Measurements from ENCODE around the gene ZNF430. TPM values are rescaled to one million over a fixed set of nuclear protein-coding genes. Genes with fewer than 3 reads are reported as not detected.
A peak's percentile ranks its signal among the peaks of the same experiment; 100 is the strongest.
"Not testable (repeated sequence)": the region's sequence is repeated elsewhere in the genome, so short reads cannot be mapped to it uniquely, and the experiment has no call there.

The ZNF430 gene
- total RNA-seq, 1 experiment from 2014 or later, result 12.3 TPM

DNA sequence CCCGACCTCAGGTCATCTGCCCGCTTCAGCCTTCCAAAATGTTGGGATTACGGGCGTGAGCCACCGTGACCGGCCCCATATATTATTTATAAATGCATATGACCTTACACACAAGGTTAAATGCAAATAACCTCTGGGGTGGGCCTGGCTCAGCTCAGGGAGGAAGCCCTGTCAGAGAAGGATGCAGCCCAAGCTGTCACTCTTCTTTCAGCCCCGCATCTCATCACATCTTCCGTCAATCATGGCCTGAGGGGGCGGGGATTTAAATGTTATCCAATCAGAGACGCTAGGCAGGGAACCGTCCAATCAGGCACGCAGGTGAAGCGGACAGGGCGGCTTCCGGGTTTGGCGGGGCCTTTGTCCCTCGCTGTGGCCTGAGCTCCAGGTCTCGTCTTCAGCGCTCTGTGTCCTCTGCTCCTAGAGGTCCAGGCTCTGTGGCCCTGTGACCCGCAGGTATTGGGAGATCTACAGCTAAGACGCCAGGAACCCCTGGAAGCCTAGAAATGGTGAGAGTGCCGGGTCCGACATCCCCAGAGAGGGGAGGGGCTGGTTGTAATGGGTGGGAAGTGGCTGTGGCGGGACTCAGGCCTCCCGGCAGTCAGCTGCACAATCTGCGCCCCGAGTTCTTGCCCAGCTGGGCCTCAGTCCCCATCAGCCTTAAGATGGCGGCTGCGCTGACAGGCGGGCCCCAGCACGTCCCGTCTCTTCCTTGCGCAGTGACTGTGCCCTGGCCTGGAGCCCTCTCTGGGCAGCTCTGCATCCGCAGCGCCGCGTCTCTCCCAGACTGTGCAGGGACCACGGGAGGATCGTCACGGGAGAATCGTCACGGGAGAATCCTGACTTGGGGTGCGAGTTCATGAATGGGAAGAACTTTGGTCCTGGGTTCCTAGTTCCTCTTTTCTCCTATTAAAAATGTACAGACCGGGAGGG lies at the start of gene ZNF430 (continued):
- TF ChIP-seq ZNF532 (CRISPR knock-in tag; IDR thresholded peaks at IDR 0.05; ENCODE audit: borderline replicate concordance) (no peak), E2F5 (CRISPR knock-in tag; IDR thresholded peaks at IDR 0.05) (0 out of 2 replicates have a peak, but pooled peaks have one; percentile 34), SP1 (CRISPR knock-in tag; conservative IDR thresholded peaks at IDR 0.05) (peak; percentile 61), SMAD4 (CRISPR knock-in tag; IDR thresholded peaks at IDR 0.05) (no peak)
- TF ChIP-seq, protein P1, sequence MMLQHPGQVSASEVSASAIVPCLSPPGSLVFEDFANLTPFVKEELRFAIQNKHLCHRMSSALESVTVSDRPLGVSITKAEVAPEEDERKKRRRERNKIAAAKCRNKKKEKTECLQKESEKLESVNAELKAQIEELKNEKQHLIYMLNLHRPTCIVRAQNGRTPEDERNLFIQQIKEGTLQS (CRISPR knock-in tag; conservative IDR thresholded peaks at IDR 0.05), result no peak

GRCh38 chr19:20992788-20993187 lies 27.7 kb upstream of the ZNF430 start:
- H3K4me1 Mint-ChIP-seq; POLR2A ChIA-PET; ATAC-seq; CTCF ChIA-PET; H3K4me3 Mint-ChIP-seq; DNase-seq (ENCODE audit: low spot score); H3K27ac Mint-ChIP-seq: not testable (repeated sequence)
- Mint-ChIP-seq H3K36me3 (peaks cover 21% of the 10 kb centered on the region), H3K27me3 (ENCODE audit: low read depth) (peaks cover 20% of the 10 kb centered on the region), H3K9me3 (peaks cover 53% of the 10 kb centered on the region)
- TF ChIP-seq ZNF317 (CRISPR knock-in tag; IDR thresholded peaks at IDR 0.05; ENCODE audit: borderline replicate concordance, low read depth), result peak; percentile 94

DNA sequence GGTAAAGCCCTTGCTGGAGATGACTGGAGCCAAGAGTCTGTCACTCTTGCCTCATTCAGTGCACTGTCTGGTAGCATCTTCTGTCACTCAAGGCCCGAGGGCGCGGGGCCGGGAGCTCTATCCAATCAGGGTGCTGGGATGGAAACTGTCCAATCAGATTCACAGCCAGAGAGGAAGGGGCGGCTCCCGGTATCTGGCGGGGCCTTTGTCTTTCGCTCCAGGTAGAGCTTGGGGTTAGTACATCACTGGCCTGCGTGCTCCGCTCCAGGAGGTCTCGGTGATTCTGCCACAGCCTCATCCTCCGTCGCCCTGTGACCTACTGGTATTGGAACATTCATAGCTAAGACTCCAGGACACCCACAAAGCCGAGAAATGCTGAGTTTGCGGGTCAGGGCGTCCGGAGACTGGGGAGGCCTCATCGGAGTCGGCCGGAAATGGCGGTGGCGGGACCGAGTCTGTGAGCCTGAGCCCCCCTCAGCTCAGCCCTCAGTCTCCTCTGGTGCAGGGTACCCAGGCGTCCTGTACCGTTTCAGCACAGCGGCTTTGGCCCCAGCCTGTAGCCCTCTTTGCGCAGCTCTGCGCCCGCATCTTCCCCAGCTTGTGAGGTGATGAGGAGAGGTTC lies 20.6 kb upstream of the ZNF430 start:
- DNase-seq (ENCODE audit: low spot score) (peak; percentile 93), ATAC-seq (peak; percentile 98)
- Mint-ChIP-seq H3K36me3 (peaks cover 6% of the 10 kb centered on the region; the same call in 1 of the 2 replicates), H3K9me3 (peaks cover 7% of the 10 kb centered on the region), H3K4me3 (peak overlapping the region; percentile 86), H3K4me1 (peaks cover 21% of the 10 kb centered on the region), H3K27ac (peak overlapping the region; percentile 95), H3K27me3 (ENCODE audit: low read depth) (no peaks in the 10 kb centered on the region; the same call in 1 of the 2 replicates)
- CTCF ChIA-PET, result interaction anchor here (0.8 to 1.6 kb wide), 5 partner anchors 8 to 257 kb away, joined by 3 to 6 read pairs (median 4); partner anchors contain the start of genes ZNF430 and ZNF431
- POLR2A ChIA-PET, result interaction anchor here (0.6 to 1.7 kb wide), 15 partner anchors 18 to 948 kb away, joined by 3 to 11 read pairs (median 4); partner anchors contain the start of genes ZNF430, ZNF431, ZNF626 and ZNF66
- peak; percentile 57; the same call in 1 of the 2 replicates for TF ChIP-seq TEAD4 (CRISPR knock-in tag; IDR thresholded peaks at IDR 0.05)
- TF ChIP-seq, protein P2, sequence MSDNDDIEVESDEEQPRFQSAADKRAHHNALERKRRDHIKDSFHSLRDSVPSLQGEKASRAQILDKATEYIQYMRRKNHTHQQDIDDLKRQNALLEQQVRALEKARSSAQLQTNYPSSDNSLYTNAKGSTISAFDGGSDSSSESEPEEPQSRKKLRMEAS (CRISPR knock-in tag; IDR thresholded peaks at IDR 0.05), result peak; percentile 68; the same call in 1 of the 2 replicates
- TF ChIP-seq ESRRA (CRISPR knock-in tag; IDR thresholded peaks at IDR 0.05; ENCODE audit: borderline replicate concordance), result peak; percentile 28; the same call in 1 of the 2 replicates
- TF ChIP-seq SP1 (CRISPR knock-in tag; conservative IDR thresholded peaks at IDR 0.05), result peak; percentile 54; the same call in 1 of the 2 replicates
- peak; percentile 72; the same call in 1 of the 2 replicates for TF ChIP-seq E2F4 (CRISPR knock-in tag; IDR thresholded peaks at IDR 0.05; ENCODE audit: borderline replicate concordance, low read depth)
- no peak for TF ChIP-seq STAT6 (CRISPR knock-in tag; conservative IDR thresholded peaks at IDR 0.05; ENCODE audit: low read depth)
- peak; percentile 96 for TF ChIP-seq NFYB (CRISPR knock-in tag; conservative IDR thresholded peaks at IDR 0.05; ENCODE audit: low read depth)
- TF ChIP-seq HMGXB4 (CRISPR knock-in tag; IDR thresholded peaks at IDR 0.05), result 0 out of 2 replicates have a peak, but pooled peaks have one; percentile 31
- TF ChIP-seq, protein P3, sequence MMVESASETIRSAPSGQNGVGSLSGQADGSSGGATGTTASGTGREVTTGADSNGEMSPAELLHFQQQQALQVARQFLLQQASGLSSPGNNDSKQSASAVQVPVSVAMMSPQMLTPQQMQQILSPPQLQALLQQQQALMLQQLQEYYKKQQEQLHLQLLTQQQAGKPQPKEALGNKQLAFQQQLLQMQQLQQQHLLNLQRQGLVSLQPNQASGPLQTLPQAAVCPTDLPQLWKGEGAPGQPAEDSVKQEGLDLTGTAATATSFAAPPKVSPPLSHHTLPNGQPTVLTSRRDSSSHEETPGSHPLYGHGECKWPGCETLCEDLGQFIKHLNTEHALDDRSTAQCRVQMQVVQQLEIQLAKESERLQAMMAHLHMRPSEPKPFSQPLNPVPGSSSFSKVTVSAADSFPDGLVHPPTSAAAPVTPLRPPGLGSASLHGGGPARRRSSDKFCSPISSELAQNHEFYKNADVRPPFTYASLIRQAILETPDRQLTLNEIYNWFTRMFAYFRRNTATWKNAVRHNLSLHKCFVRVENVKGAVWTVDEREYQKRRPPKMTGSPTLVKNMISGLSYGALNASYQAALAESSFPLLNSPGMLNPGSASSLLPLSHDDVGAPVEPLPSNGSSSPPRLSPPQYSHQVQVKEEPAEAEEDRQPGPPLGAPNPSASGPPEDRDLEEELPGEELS (CRISPR knock-in tag; IDR thresholded peaks at IDR 0.05), result peak; percentile 84

Data from WTC11 (cell line).